Body of pancreas (tissue), 4 donors: Measurements from ENCODE around the gene SCAMP1.

Experiments
- CTCF ChIP-seq, 7 experiments: fragments of 450-650 bp in 4 of 7; fragments of 200-600 bp in 3 of 7; sonication (generic) in 3 of 7; IDR thresholded peaks; one replicate each; pipeline ENCODE4 v1.5.1; 2016 to 2019; ENCODE audit warnings: antibody characterized with exemption in 7 of 7
- POLR2A ChIP-seq, 3 donors: fragments of 450-650 bp; IDR thresholded peaks; one replicate each; pipeline ENCODE4 v1.6.1; 2016; ENCODE audit warnings: antibody characterized with exemption in 3 of 3, mild to moderate bottlenecking in 2 of 3

GRCh38 chr5:78500028-78500427, 139.6 kb downstream of the SCAMP1 start:
- no peak for TF ChIP-seq CTCF (IDR thresholded peaks at IDR 0.05)
- TF ChIP-seq POLR2A (IDR thresholded peaks at IDR 0.05): no peak
